ENCODE data around the gene NXPE3.

The NXPE3 gene

DNA sequence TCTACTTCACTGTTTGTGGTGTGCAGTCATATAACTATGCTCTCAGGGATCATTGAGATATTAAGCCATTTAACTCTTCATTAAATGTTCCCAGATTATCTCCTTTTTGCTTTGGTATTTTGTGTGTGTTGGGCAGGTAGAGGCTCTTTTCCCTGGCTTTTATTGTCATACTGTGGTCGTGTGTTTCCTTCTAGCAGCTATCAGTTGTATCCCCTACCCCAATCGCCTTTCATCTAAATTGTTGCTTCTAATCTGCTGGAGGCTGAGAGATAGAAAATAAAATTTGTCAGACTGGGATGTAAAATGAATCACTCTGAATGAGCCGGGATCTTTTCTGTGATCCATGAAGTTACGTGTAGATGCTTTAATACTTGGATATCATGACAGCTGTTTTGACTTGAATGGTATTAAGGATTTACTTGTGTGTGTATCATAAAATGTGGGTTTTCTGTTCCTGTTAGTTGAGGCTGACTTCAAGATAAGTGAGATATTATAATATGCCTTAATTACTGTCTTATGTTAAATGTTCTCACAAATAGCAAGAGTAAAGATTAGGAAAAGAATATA lies 79.5 kb downstream of the NXPE3 start:
- TF ChIP-seq ZNF8 (CRISPR knock-in tag; IDR thresholded peaks at IDR 0.05) (no peak), ZFP30 (CRISPR knock-in tag; IDR thresholded peaks at IDR 0.05) (no peak), CSDC2 (CRISPR knock-in tag; IDR thresholded peaks at IDR 0.05) (no peak), BACH2 (CRISPR knock-in tag; IDR thresholded peaks at IDR 0.05; ENCODE audit: borderline replicate concordance) (no peak), ARNTL (CRISPR knock-in tag; IDR thresholded peaks at IDR 0.05; ENCODE audit: borderline replicate concordance, low read depth) (no peak), ESRRG (CRISPR knock-in tag; IDR thresholded peaks at IDR 0.05) (no peak), POU6F1 (CRISPR knock-in tag; IDR thresholded peaks at IDR 0.05; ENCODE audit: borderline replicate concordance, low read depth) (no peak), ISL1 (CRISPR knock-in tag; IDR thresholded peaks at IDR 0.05) (no peak), ZNF70 (CRISPR knock-in tag; IDR thresholded peaks at IDR 0.05) (no peak), PPARA (CRISPR knock-in tag; IDR thresholded peaks at IDR 0.05; ENCODE audit: borderline replicate concordance) (no peak), RARB (CRISPR knock-in tag; IDR thresholded peaks at IDR 0.05) (no peak), OSR1 (CRISPR knock-in tag; IDR thresholded peaks at IDR 0.05) (no peak), ZC3H10 (CRISPR knock-in tag; IDR thresholded peaks at IDR 0.05) (no peak), ZNF565 (CRISPR knock-in tag; conservative IDR thresholded peaks at IDR 0.05; ENCODE audit: low read depth) (no peak), GLIS3 (CRISPR knock-in tag; IDR thresholded peaks at IDR 0.05) (no peak), ZFP3 (CRISPR knock-in tag; IDR thresholded peaks at IDR 0.05) (no peak), TOX (CRISPR knock-in tag; IDR thresholded peaks at IDR 0.05; ENCODE audit: borderline replicate concordance) (no peak)
- TF ChIP-seq, protein P1, sequence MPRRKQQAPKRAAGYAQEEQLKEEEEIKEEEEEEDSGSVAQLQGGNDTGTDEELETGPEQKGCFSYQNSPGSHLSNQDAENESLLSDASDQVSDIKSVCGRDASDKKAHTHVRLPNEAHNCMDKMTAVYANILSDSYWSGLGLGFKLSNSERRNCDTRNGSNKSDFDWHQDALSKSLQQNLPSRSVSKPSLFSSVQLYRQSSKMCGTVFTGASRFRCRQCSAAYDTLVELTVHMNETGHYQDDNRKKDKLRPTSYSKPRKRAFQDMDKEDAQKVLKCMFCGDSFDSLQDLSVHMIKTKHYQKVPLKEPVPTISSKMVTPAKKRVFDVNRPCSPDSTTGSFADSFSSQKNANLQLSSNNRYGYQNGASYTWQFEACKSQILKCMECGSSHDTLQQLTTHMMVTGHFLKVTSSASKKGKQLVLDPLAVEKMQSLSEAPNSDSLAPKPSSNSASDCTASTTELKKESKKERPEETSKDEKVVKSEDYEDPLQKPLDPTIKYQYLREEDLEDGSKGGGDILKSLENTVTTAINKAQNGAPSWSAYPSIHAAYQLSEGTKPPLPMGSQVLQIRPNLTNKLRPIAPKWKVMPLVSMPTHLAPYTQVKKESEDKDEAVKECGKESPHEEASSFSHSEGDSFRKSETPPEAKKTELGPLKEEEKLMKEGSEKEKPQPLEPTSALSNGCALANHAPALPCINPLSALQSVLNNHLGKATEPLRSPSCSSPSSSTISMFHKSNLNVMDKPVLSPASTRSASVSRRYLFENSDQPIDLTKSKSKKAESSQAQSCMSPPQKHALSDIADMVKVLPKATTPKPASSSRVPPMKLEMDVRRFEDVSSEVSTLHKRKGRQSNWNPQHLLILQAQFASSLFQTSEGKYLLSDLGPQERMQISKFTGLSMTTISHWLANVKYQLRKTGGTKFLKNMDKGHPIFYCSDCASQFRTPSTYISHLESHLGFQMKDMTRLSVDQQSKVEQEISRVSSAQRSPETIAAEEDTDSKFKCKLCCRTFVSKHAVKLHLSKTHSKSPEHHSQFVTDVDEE (CRISPR knock-in tag; IDR thresholded peaks at IDR 0.05), result no peak
- TF ChIP-seq, protein P2, sequence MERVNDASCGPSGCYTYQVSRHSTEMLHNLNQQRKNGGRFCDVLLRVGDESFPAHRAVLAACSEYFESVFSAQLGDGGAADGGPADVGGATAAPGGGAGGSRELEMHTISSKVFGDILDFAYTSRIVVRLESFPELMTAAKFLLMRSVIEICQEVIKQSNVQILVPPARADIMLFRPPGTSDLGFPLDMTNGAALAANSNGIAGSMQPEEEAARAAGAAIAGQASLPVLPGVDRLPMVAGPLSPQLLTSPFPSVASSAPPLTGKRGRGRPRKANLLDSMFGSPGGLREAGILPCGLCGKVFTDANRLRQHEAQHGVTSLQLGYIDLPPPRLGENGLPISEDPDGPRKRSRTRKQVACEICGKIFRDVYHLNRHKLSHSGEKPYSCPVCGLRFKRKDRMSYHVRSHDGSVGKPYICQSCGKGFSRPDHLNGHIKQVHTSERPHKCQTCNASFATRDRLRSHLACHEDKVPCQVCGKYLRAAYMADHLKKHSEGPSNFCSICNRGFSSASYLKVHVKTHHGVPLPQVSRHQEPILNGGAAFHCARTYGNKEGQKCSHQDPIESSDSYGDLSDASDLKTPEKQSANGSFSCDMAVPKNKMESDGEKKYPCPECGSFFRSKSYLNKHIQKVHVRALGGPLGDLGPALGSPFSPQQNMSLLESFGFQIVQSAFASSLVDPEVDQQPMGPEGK (CRISPR knock-in tag; IDR thresholded peaks at IDR 0.05; ENCODE audit: borderline replicate concordance), result no peak
- ATAC-seq, result no peak

GRCh38 chr3:101859882-101860448 lies 81.0 kb downstream of the NXPE3 start:
- TF ChIP-seq RARB (CRISPR knock-in tag; IDR thresholded peaks at IDR 0.05) (no peak), ZFP30 (CRISPR knock-in tag; IDR thresholded peaks at IDR 0.05) (no peak), BACH2 (CRISPR knock-in tag; IDR thresholded peaks at IDR 0.05; ENCODE audit: borderline replicate concordance) (no peak)
- no peak for ATAC-seq

DNA sequence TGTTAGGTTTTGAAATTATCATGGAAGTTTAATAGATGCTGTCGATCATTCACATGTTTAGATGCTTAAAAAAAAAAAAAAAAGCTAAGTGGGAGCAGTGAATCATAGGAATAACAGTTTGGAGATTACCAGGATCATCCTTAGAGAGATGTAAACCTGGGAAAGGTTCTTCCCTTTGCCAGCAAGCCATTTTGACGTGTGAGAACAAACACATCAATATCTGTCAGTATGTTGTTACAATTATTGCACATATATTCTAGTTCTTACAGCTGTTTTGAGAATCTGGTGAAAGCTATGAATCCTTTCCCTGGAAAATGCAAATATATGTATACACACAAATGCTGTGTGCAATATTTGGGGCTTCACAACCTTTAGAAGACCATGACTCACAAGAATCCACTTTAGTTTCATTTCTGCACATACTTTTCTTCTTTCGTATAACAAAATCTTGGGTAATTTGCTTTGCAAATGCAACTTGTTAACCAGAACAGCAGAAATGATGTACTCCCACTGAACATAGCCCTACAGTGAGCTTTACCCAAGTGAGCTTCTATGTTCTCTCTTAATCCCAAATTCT lies 82.3 kb downstream of the NXPE3 start:
- TF ChIP-seq, protein P1 (CRISPR knock-in tag; IDR thresholded peaks at IDR 0.05), result no peak
- 0 out of 2 replicates have a peak, but pooled peaks have one; percentile 4 for TF ChIP-seq ZFP30 (CRISPR knock-in tag; IDR thresholded peaks at IDR 0.05)
- no peak for ATAC-seq

All from SK-N-SH treated with all-trans-retinoic acid at 6 μM for 48 hours (cell line).